Measurements from ENCODE around the gene LRTM2.
"Not testable (repeated sequence)": the region's sequence is repeated elsewhere in the genome, so short reads cannot be mapped to it uniquely, and the experiment has no call there.

The LRTM2 gene

GRCh38 chr12:1810201-1810930 lies 10.0 kb upstream of the LRTM2 start:
- Histone ChIP-seq H3K9me3 (no peaks in the 10 kb centered on the region), H3K4me1 (peaks cover 100% of the 10 kb centered on the region), H3K36me3 (no peaks in the 10 kb centered on the region), H4K20me1 (no peaks in the 10 kb centered on the region), H3K9ac (peak overlapping the region; percentile 84), H3K4me2 (peak overlapping the region; percentile 99), H3K27me3 (no peaks in the 10 kb centered on the region), H3K27ac (peak overlapping the region; percentile 97), H3K4me3 (peak overlapping the region; percentile 63)
- no peak for TF ChIP-seq Cebpa-rat (IDR thresholded peaks at IDR 0.05)

GRCh38 chr12:1810931-1811280 lies 9.5 kb upstream of the LRTM2 start:
- peak overlapping the region; percentile 63 for H3K4me3 ChIP-seq
- peaks cover 100% of the 10 kb centered on the region for H3K4me1 ChIP-seq
- H3K36me3 ChIP-seq, result no peaks in the 10 kb centered on the region
- no peak for TF ChIP-seq Cebpa-rat (IDR thresholded peaks at IDR 0.05)
- H3K4me2 ChIP-seq, result peak overlapping the region; percentile 99
- no peaks in the 10 kb centered on the region for H4K20me1 ChIP-seq
- no peaks in the 10 kb centered on the region for H3K27me3 ChIP-seq
- H3K9me3 ChIP-seq, result no peaks in the 10 kb centered on the region
- H3K9ac ChIP-seq, result peak overlapping the region; percentile 84
- H3K27ac ChIP-seq, result peak overlapping the region; percentile 97

DNA sequence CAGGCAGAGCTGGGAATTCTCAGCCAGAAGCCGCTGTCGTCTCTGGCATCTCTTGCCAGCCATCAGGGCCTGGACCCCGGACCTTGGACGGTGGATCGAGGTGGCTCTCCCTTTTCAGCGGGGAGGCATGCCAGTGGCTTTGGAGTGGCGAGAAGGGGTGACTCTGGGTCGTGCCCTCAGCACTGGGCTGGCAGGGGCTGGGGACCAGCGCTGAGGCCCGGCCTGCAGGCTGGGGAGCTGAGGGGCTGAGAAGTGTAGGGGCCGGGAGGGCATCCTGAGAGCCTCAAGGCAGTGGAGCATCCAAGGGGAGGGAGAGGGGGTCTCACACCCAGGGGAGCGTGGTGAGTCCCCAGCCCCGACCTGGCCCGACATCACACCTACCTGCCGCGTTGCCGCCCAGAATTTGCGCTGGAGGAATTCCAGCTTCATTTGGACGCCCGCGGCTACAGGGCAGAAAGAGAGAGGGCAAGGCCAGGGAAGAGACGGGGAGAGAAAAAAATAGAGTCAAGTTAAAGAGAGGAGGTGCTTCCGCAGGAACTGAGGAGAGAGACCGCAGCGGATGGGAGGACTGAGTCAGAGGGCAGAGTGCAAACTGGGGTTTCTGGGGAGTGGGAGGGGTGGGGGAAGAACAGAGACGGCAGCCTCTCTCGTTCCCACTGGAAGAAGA lies 9.0 kb upstream of the LRTM2 start:
- Histone ChIP-seq H3K27me3 (no peaks in the 10 kb centered on the region), H3K9me3 (no peaks in the 10 kb centered on the region), H3K9ac (peak overlapping the region; percentile 84), H3K4me3 (peak overlapping the region; percentile 63), H4K20me1 (no peaks in the 10 kb centered on the region), H3K4me1 (peaks cover 100% of the 10 kb centered on the region), H3K27ac (peak overlapping the region; percentile 97), H3K36me3 (no peaks in the 10 kb centered on the region), H3K4me2 (peak overlapping the region; percentile 99)
- TF ChIP-seq Cebpa-rat (IDR thresholded peaks at IDR 0.05), result no peak

DNA sequence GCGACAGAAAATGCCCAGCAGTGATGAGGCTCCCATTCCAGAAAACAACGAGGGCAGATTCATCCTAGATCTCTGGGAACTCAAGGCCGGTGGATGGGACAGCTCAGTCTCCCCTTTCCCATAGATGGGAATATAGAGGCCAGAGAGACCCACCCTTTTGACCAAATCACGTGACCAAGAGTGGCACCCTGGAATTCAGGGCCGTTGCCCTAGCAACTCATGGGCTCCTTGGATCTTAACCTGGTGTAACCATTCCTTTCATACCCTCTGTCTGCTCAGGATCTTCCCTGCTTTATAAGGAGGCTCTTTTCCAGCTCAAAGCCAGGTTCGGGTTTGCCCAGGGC lies 8.4 kb upstream of the LRTM2 start:
- peak overlapping the region; percentile 63 for H3K4me3 ChIP-seq
- peak overlapping the region; percentile 99 for H3K4me2 ChIP-seq
- no peaks in the 10 kb centered on the region; the same call in 1 of the 2 replicates for H3K36me3 ChIP-seq
- TF ChIP-seq Cebpa-rat (IDR thresholded peaks at IDR 0.05), result no peak
- H4K20me1 ChIP-seq, result no peaks in the 10 kb centered on the region
- H3K27ac ChIP-seq, result peak overlapping the region; percentile 97
- H3K9me3 ChIP-seq, result no peaks in the 10 kb centered on the region
- H3K27me3 ChIP-seq, result no peaks in the 10 kb centered on the region
- H3K9ac ChIP-seq, result peak overlapping the region; percentile 84
- peaks cover 100% of the 10 kb centered on the region for H3K4me1 ChIP-seq

DNA sequence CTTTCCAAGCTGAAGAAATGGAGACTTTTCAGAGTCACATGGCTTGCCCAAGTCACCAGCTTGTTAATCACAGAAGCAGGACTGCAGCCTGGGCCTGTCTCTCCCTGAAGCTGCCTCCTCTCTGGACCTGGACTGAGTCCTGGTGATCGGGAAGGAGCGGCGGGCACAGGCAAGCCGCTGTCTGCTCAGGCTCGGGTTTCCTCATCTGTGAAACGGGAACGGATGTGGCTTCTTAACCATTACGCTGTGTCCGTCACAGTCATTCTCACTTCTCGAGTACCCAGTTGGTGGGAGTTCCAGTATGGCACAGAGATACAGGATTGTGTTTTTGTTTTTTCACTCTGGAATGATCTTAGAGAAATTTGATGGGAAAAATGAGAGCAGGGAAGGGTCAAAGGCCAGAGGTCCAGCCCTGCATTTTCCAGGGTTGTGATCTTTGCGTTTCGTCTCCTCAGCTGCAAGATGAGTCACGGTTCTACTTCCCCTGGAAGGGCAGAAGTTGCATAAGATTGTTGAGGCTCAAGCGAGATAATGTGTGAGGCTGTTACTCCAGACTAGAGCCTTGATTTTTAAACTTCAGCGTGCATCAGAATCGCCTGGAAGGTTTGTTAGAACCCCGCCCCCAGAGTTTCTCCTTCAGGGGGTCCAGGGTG lies 7.6 kb upstream of the LRTM2 start:
- H3K9ac ChIP-seq, result peak overlapping the region; percentile 84
- H3K27ac ChIP-seq, result peak overlapping the region; percentile 97
- peak overlapping the region; percentile 99 for H3K4me2 ChIP-seq
- TF ChIP-seq Cebpa-rat (IDR thresholded peaks at IDR 0.05), result peak; percentile 82
- H3K36me3 ChIP-seq, result no peaks in the 10 kb centered on the region; the same call in 1 of the 2 replicates
- peak overlapping the region; percentile 63; the same call in 1 of the 2 replicates for H3K4me3 ChIP-seq
- H4K20me1 ChIP-seq, result no peaks in the 10 kb centered on the region
- H3K27me3 ChIP-seq, result no peaks in the 10 kb centered on the region
- peaks cover 96% of the 10 kb centered on the region for H3K4me1 ChIP-seq
- H3K9me3 ChIP-seq, result no peaks in the 10 kb centered on the region

DNA sequence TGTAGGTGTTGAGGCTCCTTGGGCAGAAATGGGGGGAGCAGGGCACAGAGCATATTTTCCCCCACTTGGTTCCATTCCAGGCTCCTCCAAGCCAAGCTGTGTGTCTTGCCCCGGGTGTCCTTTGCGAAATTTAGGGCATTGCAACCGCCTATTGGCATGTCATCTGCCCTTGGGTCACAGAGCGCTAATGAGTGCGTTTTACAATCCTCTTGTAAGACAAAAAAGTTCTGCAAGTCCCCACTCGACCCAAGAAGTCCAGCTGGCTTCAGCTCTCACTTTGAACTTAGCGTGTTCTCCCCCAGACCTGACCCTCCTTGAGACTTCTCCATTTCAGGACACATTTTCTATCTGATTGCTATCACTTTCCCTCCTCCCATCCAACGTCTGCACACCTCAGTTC lies 6.1 kb upstream of the LRTM2 start:
- no peak for TF ChIP-seq Cebpa-rat (IDR thresholded peaks at IDR 0.05)
- no peaks in the 10 kb centered on the region for H3K27me3 ChIP-seq

DNA sequence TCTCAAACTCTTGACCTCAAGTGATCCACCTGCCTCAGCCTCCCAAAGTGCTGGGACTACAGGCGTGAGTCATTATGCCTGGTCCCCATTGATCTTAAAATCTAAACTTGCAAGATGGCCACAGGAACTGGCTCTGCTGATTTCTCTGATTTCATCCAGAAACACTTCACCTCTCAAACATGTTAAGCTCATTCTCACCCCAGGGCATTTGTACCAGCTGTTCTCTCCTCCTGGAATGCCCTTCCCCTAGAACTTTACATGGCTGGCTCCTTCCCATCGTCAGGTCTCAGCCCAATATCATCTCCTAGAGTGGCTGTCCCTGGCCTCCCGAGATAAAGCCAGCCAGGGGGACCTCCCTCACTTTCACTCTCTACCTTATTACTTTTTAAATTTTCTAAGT lies 5.3 kb upstream of the LRTM2 start:
- no peaks in the 10 kb centered on the region for H3K27me3 ChIP-seq
- peak overlapping the region; percentile 99; the same call in 1 of the 2 replicates for H3K4me2 ChIP-seq
- TF ChIP-seq Cebpa-rat (IDR thresholded peaks at IDR 0.05), result no peak
- no peaks in the 10 kb centered on the region for H4K20me1 ChIP-seq
- no peaks in the 10 kb centered on the region; the same call in 1 of the 2 replicates for H3K36me3 ChIP-seq
- no peak overlapping the region for H3K27ac ChIP-seq
- H3K9me3 ChIP-seq, result no peaks in the 10 kb centered on the region
- no peak overlapping the region for H3K4me3 ChIP-seq
- no peak overlapping the region for H3K9ac ChIP-seq
- H3K4me1 ChIP-seq, result peaks cover 85% of the 10 kb centered on the region

More for the DNA sequence above, 6.1 kb upstream of the LRTM2 start:
- Histone ChIP-seq H3K36me3 (no peaks in the 10 kb centered on the region; the same call in 1 of the 2 replicates), H4K20me1 (no peaks in the 10 kb centered on the region), H3K27ac (peak overlapping the region; percentile 97), H3K4me2 (peak overlapping the region; percentile 99), H3K4me3 (no peak overlapping the region), H3K9ac (no peak overlapping the region), H3K9me3 (no peaks in the 10 kb centered on the region), H3K4me1 (peaks cover 85% of the 10 kb centered on the region)

DNA sequence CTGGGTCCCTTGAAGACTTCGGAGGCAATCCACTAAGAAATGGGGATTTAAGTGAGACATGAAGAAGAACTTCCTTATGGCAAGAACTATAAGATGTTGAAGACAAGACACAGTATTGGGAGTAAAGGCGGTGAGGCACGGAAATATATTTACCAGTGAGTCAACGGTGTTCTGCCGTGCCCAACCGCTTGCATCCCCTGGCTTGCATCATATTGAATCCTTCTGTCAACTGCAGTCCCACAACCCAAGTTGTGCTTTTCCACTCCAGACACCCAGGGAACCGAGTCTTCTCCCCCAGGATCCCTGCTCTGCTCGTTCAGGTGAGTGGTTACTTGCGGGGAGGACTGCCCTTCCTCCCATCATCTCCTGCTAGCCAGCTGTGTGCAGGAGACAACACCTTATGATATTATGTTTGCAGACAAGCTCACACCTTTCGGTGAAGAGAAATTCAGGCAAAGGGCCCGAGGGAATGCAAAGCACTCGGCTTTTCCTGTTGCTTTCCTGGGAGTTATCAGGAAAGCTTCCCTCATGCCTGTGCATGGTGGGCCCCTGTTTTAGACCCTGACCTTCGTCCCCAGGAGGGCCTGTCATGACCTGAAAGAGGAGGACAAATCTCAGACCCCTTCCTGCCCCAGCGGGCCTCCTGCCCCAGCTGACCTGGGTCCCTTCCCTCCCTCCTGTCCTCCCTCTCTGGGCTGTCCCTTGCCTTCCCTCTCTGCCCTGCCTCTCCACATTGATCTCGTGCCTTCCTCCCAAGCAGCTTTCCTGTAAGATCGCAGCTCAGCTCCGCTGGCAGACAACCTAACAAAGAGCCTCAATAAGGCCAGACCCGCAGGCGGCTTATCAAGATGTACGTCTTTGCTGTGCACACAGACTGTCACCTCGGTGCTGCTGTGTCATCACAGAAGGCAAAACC lies 4.3 kb upstream of the LRTM2 start:
- H3K27me3 ChIP-seq, result no peaks in the 10 kb centered on the region
- H3K4me1 ChIP-seq, result peaks cover 85% of the 10 kb centered on the region
- no peak overlapping the region for H3K4me3 ChIP-seq
- peak overlapping the region; percentile 99 for H3K4me2 ChIP-seq
- no peaks in the 10 kb centered on the region for H4K20me1 ChIP-seq
- TF ChIP-seq Cebpa-rat (IDR thresholded peaks at IDR 0.05), result no peak
- H3K27ac ChIP-seq, result peak overlapping the region; percentile 34; the same call in 1 of the 2 replicates
- H3K36me3 ChIP-seq, result no peaks in the 10 kb centered on the region; the same call in 1 of the 2 replicates
- no peak overlapping the region; the same call in 1 of the 2 replicates for H3K9ac ChIP-seq
- no peaks in the 10 kb centered on the region for H3K9me3 ChIP-seq

DNA sequence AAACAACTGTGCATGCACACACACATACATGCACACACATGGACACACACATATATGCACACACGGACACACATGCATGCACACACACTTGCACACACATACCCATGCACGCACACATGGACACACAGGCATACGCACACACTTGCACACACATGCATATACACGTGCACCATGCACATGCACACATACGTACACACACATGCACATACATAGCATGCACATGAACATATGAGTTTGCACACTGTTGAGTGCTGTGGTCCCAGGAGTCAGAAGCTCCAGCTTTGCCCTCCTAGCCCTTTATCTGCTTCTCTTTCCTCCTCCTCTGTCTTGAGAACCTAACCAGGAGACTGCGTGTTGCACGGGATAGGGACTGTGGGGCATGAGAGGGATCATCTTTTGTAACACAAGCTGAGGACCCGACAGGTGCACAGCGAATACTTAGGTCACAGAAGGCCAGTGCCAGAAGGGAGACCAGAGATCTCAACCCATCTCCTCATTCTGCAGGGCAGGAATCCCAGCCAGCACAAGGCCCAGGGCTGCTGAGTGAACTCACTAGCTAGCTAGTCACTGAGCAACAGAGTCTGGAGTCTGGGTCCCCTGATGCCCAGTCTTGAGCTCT lies 3.5 kb upstream of the LRTM2 start:
- H3K27ac ChIP-seq, result 0 out of 2 replicates have a peak overlapping the region, but pooled peaks have one; percentile 34
- H3K9me3 ChIP-seq, result no peaks in the 10 kb centered on the region
- H3K27me3 ChIP-seq, result no peaks in the 10 kb centered on the region
- H3K4me3 ChIP-seq, result no peak overlapping the region
- H3K4me2 ChIP-seq, result peak overlapping the region; percentile 99; the same call in 1 of the 2 replicates
- no peak for TF ChIP-seq Cebpa-rat (IDR thresholded peaks at IDR 0.05)
- no peaks in the 10 kb centered on the region for H4K20me1 ChIP-seq
- H3K36me3 ChIP-seq, result no peaks in the 10 kb centered on the region; the same call in 1 of the 2 replicates
- no peak overlapping the region; the same call in 1 of the 2 replicates for H3K9ac ChIP-seq
- H3K4me1 ChIP-seq, result peaks cover 85% of the 10 kb centered on the region

- peaks cover 85% of the 10 kb centered on the region for H3K4me1 ChIP-seq
- not testable (repeated sequence) for H4K20me1 ChIP-seq, H3K36me3 ChIP-seq, H3K4me2 ChIP-seq, H3K27me3 ChIP-seq, H3K27ac ChIP-seq, H3K9me3 ChIP-seq, H3K4me3 ChIP-seq, H3K9ac ChIP-seq
Measured at GRCh38 chr12:1817928-1818327, 2.4 kb upstream of the LRTM2 start.
